ENCODE results near the gene P2RY13. TPM values are rescaled to one million over a fixed set of nuclear protein-coding genes. Genes with fewer than 3 reads are reported as not detected.
A peak's percentile ranks its signal among the peaks of the same experiment; 100 is the strongest.

P2RY13 gene
- total and polyA plus RNA-seq, 12 donors: 0.66 to 6.0 (median 2.3) TPM

GRCh38 chr3:151283387-151283786, 46.0 kb downstream of the P2RY13 start:
- DNase-seq: no peak
- intact Hi-C loops (cut with DNase I): loop anchor here (5.0 kb wide), 3 partner anchors 56 to 116 kb away; no protein-coding TSS in a partner anchor
- Histone ChIP-seq H3K4me3 (no peak overlapping the region), H3K9me3 (replicated peaks in 1 of 3) (no peaks in the 10 kb centered on the region), H3K36me3 (replicated peaks in 1 of 2) (no peaks in the 10 kb centered on the region), H3K27me3 (no peaks in the 10 kb centered on the region), H3K27ac (peak overlapping the region in 1 of 5 donors; percentile 28), H3K4me1 (replicated peaks in 1 of 2) (peaks cover 0 to 17% of the 10 kb centered on the region in 2 donors)
- no peak for TF ChIP-seq POLR2A (IDR thresholded peaks at IDR 0.05)
- TF ChIP-seq CTCF (IDR thresholded peaks at IDR 0.05): no peak
- WGBS, 4 donors: 57 to 67% (median 58%) methylated on average over 4 of the region's 4 CpGs

GRCh38 chr3:151282921-151283320, 46.4 kb downstream of the P2RY13 start:
- Histone ChIP-seq H3K4me1 (replicated peaks in 1 of 2) (peaks cover 0 to 17% of the 10 kb centered on the region in 2 donors), H3K9me3 (replicated peaks in 1 of 3) (no peaks in the 10 kb centered on the region), H3K4me3 (no peak overlapping the region), H3K36me3 (replicated peaks in 1 of 2) (no peaks in the 10 kb centered on the region), H3K27ac (no peak overlapping the region), H3K27me3 (no peaks in the 10 kb centered on the region)
- no peak for DNase-seq
- intact Hi-C loops (cut with DNase I): loop anchor here (5.0 kb wide), 3 partner anchors 56 to 116 kb away; no protein-coding TSS in a partner anchor
- TF ChIP-seq CTCF (IDR thresholded peaks at IDR 0.05) (peak; percentile 54 to 88 (median 78)), POLR2A (IDR thresholded peaks at IDR 0.05) (no peak)
- WGBS, 4 donors: 0 to 4% (median 2%) methylated on average over 1 of the region's 1 CpG

- Histone ChIP-seq H3K36me3 (replicated peaks in 1 of 2) (no peaks in the 10 kb centered on the region), H3K4me1 (replicated peaks in 1 of 2) (peaks cover 0 to 17% of the 10 kb centered on the region in 2 donors), H3K27me3 (no peaks in the 10 kb centered on the region), H3K27ac (no peak overlapping the region), H3K4me3 (no peak overlapping the region), H3K9me3 (replicated peaks in 1 of 3) (no peaks in the 10 kb centered on the region)
- DNase-seq: no peak
- intact Hi-C loops (cut with DNase I): loop anchor here (5.0 kb wide), 3 partner anchors 54 to 114 kb away; no protein-coding TSS in a partner anchor
- TF ChIP-seq CTCF (IDR thresholded peaks at IDR 0.05) (no peak), POLR2A (IDR thresholded peaks at IDR 0.05) (no peak)
- 86 to 89% (median 88%) methylated on average over 9 of the region's 9 CpGs for WGBS, 4 donors
Measured at GRCh38 chr3:151281671-151282324, 47.6 kb downstream of the P2RY13 start.

GRCh38 chr3:151278230-151278629, 51.1 kb downstream of the P2RY13 start, which contains the start of gene P2RY14:
Gene P2RY14 (minus strand): TSS chr3:151278542. CDS start chr3:151214316, 64,226 bp downstream.
- H3K27ac ChIP-seq: no peak within 1 kb of the TSS
- WGBS, 4 donors: 53 to 72% (median 68%) methylated on average over 4 of the region's 4 CpGs
- H3K4me3 ChIP-seq: no peak within 1 kb of the TSS
- H3K4me1 ChIP-seq (replicated peaks in 1 of 2): peaks cover 0 to 5% of the 10 kb centered on the region in 2 donors
- no peaks in the 10 kb centered on the region for H3K27me3 ChIP-seq
- no peak for DNase-seq
- TF ChIP-seq POLR2A (IDR thresholded peaks at IDR 0.05): no peak
- no peak for TF ChIP-seq CTCF (IDR thresholded peaks at IDR 0.05)
- no peaks in the 10 kb centered on the region for H3K36me3 ChIP-seq (replicated peaks in 1 of 2)
- intact Hi-C loops (cut with DNase I): no loop called here
- H3K9me3 ChIP-seq (replicated peaks in 1 of 3): no peaks in the 10 kb centered on the region
